ACHN (cell line): Measurements from ENCODE around the gene F2.
"Not testable (repeated sequence)": the region's sequence is repeated elsewhere in the genome, so short reads cannot be mapped to it uniquely, and the experiment has no call there.

Experiments used
- DNase-seq: peaks from one replicate; pipeline ENCODE4 v3.0.0-alpha.2; 2015
- in situ Hi-C: cut with HindIII; loops from 2 replicates; pipeline ENCODE4 v1.10.0; 2017; ENCODE audit warnings: low sequenced_read_pairs, low pct_ligation_motif_present, low pct_unique_long_range_greater_than_20kb

Gene F2

GRCh38 chr11:46709351-46709750 is 9.7 kb upstream of the F2 start:
- DNase-seq, in situ Hi-C loops: not testable (repeated sequence)

GRCh38 chr11:46710821-46711269 is 8.2 kb upstream of the F2 start:
- in situ Hi-C loops: no loop called here
- peak; percentile 92 for DNase-seq

- in situ Hi-C loops: no loop called here
- DNase-seq: no peak
These were observed 7.7 kb upstream of the F2 start for GRCh38 chr11:46711303-46711702.

- in situ Hi-C loops: no loop called here
These were observed 6.0 kb upstream of the F2 start for GRCh38 chr11:46712874-46713576.

GRCh38 chr11:46717825-46718154 is 1.2 kb upstream of the F2 start:
- DNase-seq, in situ Hi-C loops: not testable (repeated sequence)

More at GRCh38 chr11:46712874-46713576, 6.0 kb upstream of the F2 start:
- DNase-seq: no peak

GRCh38 chr11:46718155-46719019 is 626 bp upstream of the F2 start:
- in situ Hi-C loops: no loop called here
- peak; percentile 44 for DNase-seq

- in situ Hi-C loops: no loop called here
- DNase-seq: no peak
These were observed 668 bp downstream of the F2 start for GRCh38 chr11:46719543-46720218.

- DNase-seq: no peak
- in situ Hi-C loops: no loop called here
These were observed 2.3 kb downstream of the F2 start for GRCh38 chr11:46721286-46721685.

- in situ Hi-C loops: no loop called here
- no peak for DNase-seq
These were observed 3.7 kb downstream of the F2 start for GRCh38 chr11:46722566-46723358.

GRCh38 chr11:46723359-46723680 is 4.3 kb downstream of the F2 start:
- no peak for DNase-seq
- in situ Hi-C loops: no loop called here

- in situ Hi-C loops: no loop called here
- DNase-seq: no peak
These were observed 5.1 kb downstream of the F2 start for GRCh38 chr11:46724088-46724487.

- in situ Hi-C loops: no loop called here
- DNase-seq: no peak
These were observed 6.6 kb downstream of the F2 start for GRCh38 chr11:46725338-46726205.

- in situ Hi-C loops: no loop called here
- DNase-seq: no peak
These were observed 7.3 kb downstream of the F2 start for GRCh38 chr11:46726206-46726862.

- in situ Hi-C loops: no loop called here
- DNase-seq: no peak
These were observed 9.1 kb downstream of the F2 start for GRCh38 chr11:46727952-46728658.

- in situ Hi-C loops: no loop called here
- no peak for DNase-seq
These were observed 9.6 kb downstream of the F2 start for GRCh38 chr11:46728659-46729040.

GRCh38 chr11:46729110-46730027 is 10.4 kb downstream of the F2 start:
- no peak for DNase-seq
- in situ Hi-C loops: no loop called here
